ENCODE data around the gene PCIF1.
"Not testable (repeated sequence)": the region's sequence is repeated elsewhere in the genome, so short reads cannot be mapped to it uniquely, and the experiment has no call there.

The PCIF1 gene

DNA sequence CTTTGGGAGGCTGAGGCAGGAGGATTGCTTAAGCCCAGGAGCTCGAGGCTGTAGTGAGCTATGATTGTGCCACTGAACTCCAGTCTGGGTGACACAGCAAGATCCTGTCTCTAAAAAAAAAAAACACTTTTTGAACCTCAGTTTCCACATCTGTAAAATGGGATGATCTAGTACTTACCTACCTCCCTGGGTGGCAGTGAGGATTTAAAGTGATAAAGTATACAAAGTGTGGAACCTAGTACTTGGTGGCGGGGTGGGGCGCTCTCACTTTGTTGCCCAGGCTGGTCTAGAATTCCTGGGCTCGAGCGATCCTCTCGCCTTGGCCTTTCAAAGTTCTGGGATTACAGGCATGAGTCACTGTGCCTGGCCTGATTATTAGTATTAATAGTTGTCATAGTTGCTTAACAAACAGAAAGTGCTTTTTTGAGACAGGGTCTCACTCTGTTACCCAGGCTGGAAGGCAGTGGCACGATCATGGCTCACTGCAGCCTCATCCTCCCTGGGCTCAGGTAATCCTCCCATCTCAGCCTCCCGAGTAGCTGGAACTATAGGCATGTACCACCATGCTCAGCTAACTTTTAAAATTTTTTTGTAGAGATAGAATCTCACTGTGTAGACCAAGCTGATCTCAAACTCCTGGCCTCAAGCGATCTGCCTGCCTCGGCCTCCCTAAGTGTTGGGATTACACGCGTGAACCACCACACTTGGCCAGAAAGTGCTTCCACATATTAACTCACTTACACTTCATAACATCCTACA, 15.5 kb upstream of the PCIF1 start:
- peaks cover 5 to 19% of the 10 kb centered on the region in 2 donors for H3K4me1 ChIP-seq (ENCODE audit: control insufficient read depth in 1 of 2, insufficient read depth in 2 of 2, low read length in 2 of 2)
- H3K27me3 ChIP-seq (ENCODE audit: low read depth, low read length) = no peaks in the 10 kb centered on the region
- H3K4me3 ChIP-seq (ENCODE audit: low read depth in 1 of 2, low read length in 2 of 2) = no peak overlapping the region

GRCh38 chr20:45919542-45920399, 14.7 kb upstream of the PCIF1 start:
- peaks cover 5 to 23% of the 10 kb centered on the region in 2 donors for H3K4me1 ChIP-seq (ENCODE audit: control insufficient read depth in 1 of 2, insufficient read depth in 2 of 2, low read length in 2 of 2)
- no peaks in the 10 kb centered on the region for H3K36me3 ChIP-seq (ENCODE audit: control insufficient read depth in 1 of 2, insufficient read depth in 2 of 2, low read length in 2 of 2)
- H3K4me3 ChIP-seq (ENCODE audit: low read depth in 1 of 2, low read length in 2 of 2) = no peak overlapping the region
- no peaks in the 10 kb centered on the region for H3K27me3 ChIP-seq (ENCODE audit: low read depth, low read length)
- H3K9me3 ChIP-seq (ENCODE audit: control insufficient read depth in 1 of 2, low read length in 2 of 2) = no peaks in the 10 kb centered on the region
- H3K27ac ChIP-seq (ENCODE audit: low read length) = peak overlapping the region; percentile 36

More for the DNA sequence above, 15.5 kb upstream of the PCIF1 start:
- Histone ChIP-seq H3K9me3 (ENCODE audit: control insufficient read depth in 1 of 2, low read length in 2 of 2) (no peaks in the 10 kb centered on the region), H3K27ac (ENCODE audit: low read length) (peak overlapping the region; percentile 58), H3K36me3 (ENCODE audit: control insufficient read depth in 1 of 2, insufficient read depth in 2 of 2, low read length in 2 of 2) (no peaks in the 10 kb centered on the region)

DNA sequence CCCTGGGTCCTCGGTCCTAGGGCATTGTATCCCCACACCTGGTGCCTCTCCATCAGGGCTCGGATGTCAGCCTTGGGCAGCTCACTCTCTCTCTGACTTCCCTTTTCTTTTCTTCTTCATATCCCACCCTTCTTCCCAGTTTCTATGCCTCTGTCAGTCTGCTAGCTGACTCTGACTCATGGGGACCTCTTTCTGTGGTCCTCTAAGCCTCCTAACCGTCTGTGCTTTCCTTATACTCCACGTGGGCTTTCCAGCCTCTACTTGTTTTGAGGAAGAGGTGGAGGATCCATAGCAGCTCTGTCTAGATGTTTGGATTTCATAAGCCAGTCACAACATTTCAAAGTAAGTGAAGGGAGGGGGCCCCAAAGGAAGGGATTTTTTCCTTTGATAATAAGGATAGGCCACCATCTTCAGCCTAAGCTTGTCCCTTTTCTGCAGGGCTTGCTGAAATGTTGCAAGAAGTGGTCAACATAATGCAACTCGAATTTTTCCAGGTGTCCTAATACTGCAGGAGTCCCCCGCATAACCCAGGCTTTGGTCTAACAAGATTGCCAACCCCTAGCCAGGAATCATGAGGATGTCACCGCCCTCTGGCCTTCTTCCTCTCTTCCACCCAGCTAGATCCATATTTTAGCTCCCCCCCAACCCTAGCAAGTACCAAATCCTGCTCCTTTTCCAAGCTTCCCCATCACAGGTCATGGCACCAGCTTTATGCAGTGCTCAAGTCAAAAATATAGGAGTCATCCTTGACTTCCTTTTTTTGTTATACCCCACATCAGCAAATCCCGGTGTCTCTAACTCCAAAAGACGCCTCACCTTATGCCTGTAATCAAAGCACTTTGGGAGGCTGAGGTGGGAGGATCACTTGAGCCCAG, 13.8 kb upstream of the PCIF1 start:
- Histone ChIP-seq H3K36me3 (ENCODE audit: control insufficient read depth in 1 of 2, insufficient read depth in 2 of 2, low read length in 2 of 2) (no peaks in the 10 kb centered on the region), H3K27me3 (ENCODE audit: low read depth, low read length) (no peaks in the 10 kb centered on the region), H3K4me3 (ENCODE audit: low read depth in 1 of 2, low read length in 2 of 2) (no peak overlapping the region), H3K4me1 (ENCODE audit: control insufficient read depth in 1 of 2, insufficient read depth in 2 of 2, low read length in 2 of 2) (peaks cover 5 to 23% of the 10 kb centered on the region in 2 donors), H3K9me3 (ENCODE audit: control insufficient read depth in 1 of 2, low read length in 2 of 2) (no peaks in the 10 kb centered on the region), H3K27ac (ENCODE audit: low read length) (peak overlapping the region; percentile 36)

DNA sequence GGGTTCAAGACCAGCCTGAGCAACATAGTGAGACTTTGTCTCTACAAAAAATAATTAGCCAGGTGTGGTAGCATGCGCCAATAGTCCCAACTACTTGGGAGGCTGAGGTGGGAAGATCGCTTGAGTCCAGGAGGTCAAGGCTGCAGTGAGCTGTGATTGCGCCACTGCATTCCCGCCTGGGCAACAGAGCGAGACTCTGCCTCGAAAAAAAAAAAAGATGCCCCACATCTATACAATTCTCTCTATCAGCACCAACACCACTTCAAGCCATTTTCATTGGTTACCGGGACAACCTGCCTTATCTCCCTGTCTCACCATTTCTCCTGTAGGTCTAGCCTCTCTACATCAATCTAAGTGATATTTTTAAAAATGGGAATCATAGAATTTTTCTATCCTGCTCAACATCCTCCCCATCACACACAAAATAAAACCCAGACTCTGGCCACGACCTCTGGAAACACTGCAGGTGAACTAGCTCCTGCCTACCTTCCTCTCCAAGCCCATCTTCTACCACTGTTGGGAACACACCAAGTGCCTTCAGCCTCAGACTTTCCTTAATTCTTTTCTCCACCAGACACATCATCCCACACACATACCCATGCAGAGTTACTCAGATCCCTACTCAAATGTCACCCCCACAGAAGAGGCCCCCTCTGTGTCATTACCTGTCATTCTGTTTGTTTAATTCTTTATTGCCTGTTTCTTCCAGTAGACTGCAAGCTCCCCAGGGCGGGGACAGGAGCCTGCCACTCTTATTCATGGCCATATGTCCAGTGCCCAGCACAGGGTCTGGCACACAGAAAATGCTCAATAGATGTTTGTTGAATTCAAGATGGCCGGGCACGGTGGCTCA, 12.9 kb upstream of the PCIF1 start:
- Histone ChIP-seq H3K36me3 (ENCODE audit: control insufficient read depth in 1 of 2, insufficient read depth in 2 of 2, low read length in 2 of 2) (no peaks in the 10 kb centered on the region), H3K4me3 (ENCODE audit: low read depth in 1 of 2, low read length in 2 of 2) (no peak overlapping the region), H3K4me1 (ENCODE audit: control insufficient read depth in 1 of 2, insufficient read depth in 2 of 2, low read length in 2 of 2) (peaks cover 5 to 23% of the 10 kb centered on the region in 2 donors), H3K27ac (ENCODE audit: low read length) (no peak overlapping the region), H3K27me3 (ENCODE audit: low read depth, low read length) (no peaks in the 10 kb centered on the region), H3K9me3 (ENCODE audit: control insufficient read depth in 1 of 2, low read length in 2 of 2) (no peaks in the 10 kb centered on the region)

DNA sequence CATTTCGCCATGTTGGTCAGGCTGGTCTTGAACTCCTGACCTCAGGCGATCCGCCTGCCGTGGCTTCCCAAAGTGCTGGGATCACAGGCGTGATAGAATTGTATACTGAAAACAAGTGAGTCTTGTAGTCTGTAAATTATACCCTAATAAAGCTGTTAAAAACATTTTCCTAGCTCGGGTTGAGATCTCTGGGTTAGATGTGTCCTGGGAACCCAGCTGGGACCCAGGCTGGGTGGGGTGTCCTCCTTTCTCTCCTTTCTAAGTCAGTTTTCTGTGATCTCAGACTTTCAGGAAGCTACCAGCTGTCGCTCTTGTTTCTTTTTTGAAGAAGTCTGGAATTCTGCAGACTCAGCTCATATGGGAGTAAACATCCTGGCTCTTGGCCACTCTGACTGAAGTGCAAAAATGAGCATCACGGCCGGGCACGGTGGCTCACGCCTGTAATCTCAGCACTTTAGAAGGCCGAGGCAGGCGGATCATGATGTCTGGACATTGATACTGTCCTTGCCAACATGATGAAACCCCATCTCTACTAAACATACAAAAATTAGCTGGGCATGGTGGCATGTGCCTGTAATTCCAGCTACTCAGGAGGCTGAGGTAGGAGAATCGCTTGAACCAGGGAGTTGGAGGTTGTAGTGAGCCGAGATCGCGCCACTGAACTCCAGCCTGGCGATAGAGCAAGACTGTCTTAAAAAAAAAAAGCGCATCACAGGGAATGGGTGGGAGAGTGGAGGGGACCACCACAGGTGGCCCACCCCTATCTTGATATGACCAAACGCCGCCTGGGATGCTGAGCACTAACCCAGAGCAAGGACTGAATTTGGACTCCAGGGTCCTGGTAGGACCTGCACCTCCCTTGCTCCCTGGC, 9.9 kb upstream of the PCIF1 start:
- Histone ChIP-seq H3K4me1 (ENCODE audit: control insufficient read depth in 1 of 2, insufficient read depth in 2 of 2, low read length in 2 of 2) (peaks cover 2 to 11% of the 10 kb centered on the region in 2 donors), H3K27ac (ENCODE audit: low read length) (peak overlapping the region; percentile 19), H3K9me3 (ENCODE audit: control insufficient read depth in 1 of 2, low read length in 2 of 2) (no peaks in the 10 kb centered on the region), H3K4me3 (ENCODE audit: low read depth in 1 of 2, low read length in 2 of 2) (no peak overlapping the region), H3K36me3 (ENCODE audit: control insufficient read depth in 1 of 2, insufficient read depth in 2 of 2, low read length in 2 of 2) (no peaks in the 10 kb centered on the region), H3K27me3 (ENCODE audit: low read depth, low read length) (no peaks in the 10 kb centered on the region)

- H3K4me3 ChIP-seq (ENCODE audit: low read depth in 1 of 2, low read length in 2 of 2) = no peak overlapping the region
- no peaks in the 10 kb centered on the region for H3K36me3 ChIP-seq (ENCODE audit: control insufficient read depth in 1 of 2, insufficient read depth in 2 of 2, low read length in 2 of 2)
- H3K9me3 ChIP-seq (ENCODE audit: control insufficient read depth in 1 of 2, low read length in 2 of 2) = no peaks in the 10 kb centered on the region
- H3K27me3 ChIP-seq (ENCODE audit: low read depth, low read length) = no peaks in the 10 kb centered on the region
- no peak overlapping the region for H3K27ac ChIP-seq (ENCODE audit: low read length)
- peaks cover 0 to 4% of the 10 kb centered on the region in 2 donors for H3K4me1 ChIP-seq (ENCODE audit: control insufficient read depth in 1 of 2, insufficient read depth in 2 of 2, low read length in 2 of 2)
Measured at GRCh38 chr20:45925821-45926506, 8.5 kb upstream of the PCIF1 start.

DNA sequence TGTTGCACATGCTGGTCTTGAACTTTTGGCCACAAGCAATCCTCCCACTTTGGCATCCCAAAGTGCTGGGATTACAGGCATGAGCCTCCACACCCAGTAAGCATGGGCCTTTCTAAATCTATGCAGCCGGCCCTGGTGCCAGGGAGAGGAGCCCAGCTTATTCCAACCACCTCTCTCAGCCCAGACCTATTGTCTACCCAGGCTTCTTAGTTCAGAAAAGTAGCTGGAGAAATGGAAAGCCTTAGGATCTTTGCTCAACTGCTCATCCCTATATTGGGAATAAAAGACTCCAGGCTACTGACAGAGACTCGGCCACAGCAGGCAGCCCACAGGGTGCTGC, 7.8 kb upstream of the PCIF1 start:
- no peaks in the 10 kb centered on the region for H3K9me3 ChIP-seq (ENCODE audit: control insufficient read depth in 1 of 2, low read length in 2 of 2)
- H3K27ac ChIP-seq (ENCODE audit: low read length) = no peak overlapping the region
- H3K36me3 ChIP-seq (ENCODE audit: control insufficient read depth in 1 of 2, insufficient read depth in 2 of 2, low read length in 2 of 2) = no peaks in the 10 kb centered on the region
- no peaks in the 10 kb centered on the region for H3K27me3 ChIP-seq (ENCODE audit: low read depth, low read length)
- no peak overlapping the region for H3K4me3 ChIP-seq (ENCODE audit: low read depth in 1 of 2, low read length in 2 of 2)
- H3K4me1 ChIP-seq (ENCODE audit: control insufficient read depth in 1 of 2, insufficient read depth in 2 of 2, low read length in 2 of 2) = peaks cover 0 to 4% of the 10 kb centered on the region in 2 donors

- H3K4me1 ChIP-seq (ENCODE audit: control insufficient read depth in 1 of 2, insufficient read depth in 2 of 2, low read length in 2 of 2) = peaks cover 0 to 4% of the 10 kb centered on the region in 2 donors
- no peaks in the 10 kb centered on the region for H3K36me3 ChIP-seq (ENCODE audit: control insufficient read depth in 1 of 2, insufficient read depth in 2 of 2, low read length in 2 of 2)
- H3K9me3 ChIP-seq (ENCODE audit: control insufficient read depth in 1 of 2, low read length in 2 of 2) = no peaks in the 10 kb centered on the region
- H3K27me3 ChIP-seq (ENCODE audit: low read depth, low read length) = no peaks in the 10 kb centered on the region
- no peak overlapping the region for H3K27ac ChIP-seq (ENCODE audit: low read length)
- no peak overlapping the region for H3K4me3 ChIP-seq (ENCODE audit: low read depth in 1 of 2, low read length in 2 of 2)
Measured at GRCh38 chr20:45927071-45927878, 7.2 kb upstream of the PCIF1 start.

GRCh38 chr20:45931680-45932079, 2.8 kb upstream of the PCIF1 start:
- H3K27me3 ChIP-seq (ENCODE audit: low read depth, low read length); H3K9me3 ChIP-seq (ENCODE audit: control insufficient read depth in 1 of 2, low read length in 2 of 2); H3K4me3 ChIP-seq (ENCODE audit: low read depth in 1 of 2, low read length in 2 of 2); H3K27ac ChIP-seq (ENCODE audit: low read length): not testable (repeated sequence)
- Histone ChIP-seq H3K36me3 (ENCODE audit: control insufficient read depth in 1 of 2, insufficient read depth in 2 of 2, low read length in 2 of 2) (peaks cover 0 to 10% of the 10 kb centered on the region in 2 donors), H3K4me1 (ENCODE audit: control insufficient read depth in 1 of 2, insufficient read depth in 2 of 2, low read length in 2 of 2) (peaks cover 0 to 22% of the 10 kb centered on the region in 2 donors)
